Measurements from ENCODE around the gene SNAI1.

- no peak for TF ChIP-seq EZH2 (IDR thresholded peaks at IDR 0.05; ENCODE audit: insufficient read depth, poor library complexity, severe bottlenecking)
- TF ChIP-seq EZH2phosphoT487 (IDR thresholded peaks at IDR 0.05; ENCODE audit: insufficient read depth, low read depth): no peak
Measured at GRCh38 chr20:49948178-49948577, 34.6 kb upstream of the SNAI1 start.

Measured in GM23248 (cell line).